Activated naive CD4-positive, alpha-beta T cell treated with anti-CD3 and anti-CD28 coated beads, Interleukin-2, amount 10 ng/mL, durations not matched to agents 7 days and 5 days (primary cell): ENCODE measurements around the gene TLR9.
A peak's percentile ranks its signal among the peaks of the same experiment; 100 is the strongest.

Source experiments
- CTCF ChIA-PET: fragments of 350-600 bp; sonication (Branson Sonifier 250); formaldehyde crosslinking; loops from one replicate; lab custom pipeline; 2021; ENCODE audit warnings: antibody characterized with exemption; lab: Charles Lee
- DNase-seq: peaks from one replicate; pipeline ENCODE4 v3.0.0-alpha.2; 2020
- H3K27ac Mint-ChIP-seq: one replicate; pipeline ENCODE4 v1.8.0; 2021; ENCODE audit warnings: mild to moderate bottlenecking, moderate library complexity, mixed read lengths
- H3K27me3 Mint-ChIP-seq: one replicate; pipeline ENCODE4 v1.8.0; 2021; ENCODE audit warnings: mild to moderate bottlenecking, mixed read lengths
- H3K36me3 Mint-ChIP-seq: one replicate; pipeline ENCODE4 v1.8.0; 2021; ENCODE audit warnings: mixed read lengths
- H3K4me1 Mint-ChIP-seq: one replicate; pipeline ENCODE4 v1.8.0; 2021; ENCODE audit warnings: mixed read lengths
- H3K4me3 Mint-ChIP-seq: one replicate; pipeline ENCODE4 v1.8.0; 2021; ENCODE audit warnings: mild to moderate bottlenecking, moderate library complexity, mixed read lengths
- H3K9me3 Mint-ChIP-seq: one replicate; pipeline ENCODE4 v1.8.0; 2021; ENCODE audit warnings: mixed read lengths

TLR9 gene

GRCh38 chr3:52256622-52257021 is 31.2 kb upstream of the TLR9 start:
- CTCF ChIA-PET, result interaction anchor here (1.2 kb wide), 1 partner anchor 16 kb away, joined by 3 read pairs; no protein-coding TSS in a partner anchor
- no peak for DNase-seq
- Mint-ChIP-seq H3K4me1 (peaks cover 97% of the 10 kb centered on the region), H3K4me3 (no peak overlapping the region), H3K9me3 (no peaks in the 10 kb centered on the region), H3K27ac (peak overlapping the region; percentile 99), H3K36me3 (peaks cover 91% of the 10 kb centered on the region), H3K27me3 (no peaks in the 10 kb centered on the region)

GRCh38 chr3:52256159-52256558 is 30.7 kb upstream of the TLR9 start:
- CTCF ChIA-PET, result interaction anchor here (1.2 kb wide), 1 partner anchor 16 kb away, joined by 3 read pairs; no protein-coding TSS in a partner anchor
- H3K9me3 Mint-ChIP-seq, result no peaks in the 10 kb centered on the region
- no peak overlapping the region for H3K4me3 Mint-ChIP-seq
- no peaks in the 10 kb centered on the region for H3K27me3 Mint-ChIP-seq
- peak overlapping the region; percentile 99 for H3K27ac Mint-ChIP-seq
- peaks cover 89% of the 10 kb centered on the region for H3K36me3 Mint-ChIP-seq
- H3K4me1 Mint-ChIP-seq, result peaks cover 97% of the 10 kb centered on the region
- DNase-seq, result no peak

GRCh38 chr3:52254608-52255007 is 29.2 kb upstream of the TLR9 start:
- H3K9me3 Mint-ChIP-seq, result no peaks in the 10 kb centered on the region
- H3K27ac Mint-ChIP-seq, result peak overlapping the region; percentile 99
- no peak overlapping the region for H3K4me3 Mint-ChIP-seq
- peaks cover 96% of the 10 kb centered on the region for H3K4me1 Mint-ChIP-seq
- peaks cover 87% of the 10 kb centered on the region for H3K36me3 Mint-ChIP-seq
- CTCF ChIA-PET, result interaction anchor here (0.9 to 3.0 kb wide), 5 partner anchors 9 to 85 kb away, joined by 3 to 15 read pairs (median 10); no protein-coding TSS in a partner anchor
- H3K27me3 Mint-ChIP-seq, result no peaks in the 10 kb centered on the region
- DNase-seq, result peak; percentile 18

- H3K9me3 Mint-ChIP-seq, result no peaks in the 10 kb centered on the region
- peak overlapping the region; percentile 73 for H3K4me3 Mint-ChIP-seq
- H3K36me3 Mint-ChIP-seq, result peaks cover 87% of the 10 kb centered on the region
- H3K27ac Mint-ChIP-seq, result peak overlapping the region; percentile 99
- H3K27me3 Mint-ChIP-seq, result no peaks in the 10 kb centered on the region
- peak; percentile 91 for DNase-seq
- H3K4me1 Mint-ChIP-seq, result peaks cover 96% of the 10 kb centered on the region
- CTCF ChIA-PET, result interaction anchor here (0.7 to 3.2 kb wide), 12 partner anchors 9 to 190 kb away, joined by 3 to 26 read pairs (median 7); partner anchors contain the start of gene WDR82
Measured at GRCh38 chr3:52253314-52254304, 28.2 kb upstream of the TLR9 start.

- DNase-seq, result peak; percentile 18
- Mint-ChIP-seq H3K36me3 (peaks cover 77% of the 10 kb centered on the region), H3K4me1 (peaks cover 91% of the 10 kb centered on the region), H3K27me3 (no peaks in the 10 kb centered on the region), H3K4me3 (no peak overlapping the region), H3K9me3 (no peaks in the 10 kb centered on the region), H3K27ac (peak overlapping the region; percentile 81)
- CTCF ChIA-PET, result interaction anchor here (2.2 kb wide), 1 partner anchor 10 kb away, joined by 8 read pairs; no protein-coding TSS in a partner anchor
Measured at GRCh38 chr3:52250122-52250521, 24.7 kb upstream of the TLR9 start.

- DNase-seq, result peak; percentile 20
- H3K36me3 Mint-ChIP-seq, result peaks cover 73% of the 10 kb centered on the region
- CTCF ChIA-PET, result interaction anchor here (2.2 kb wide), 1 partner anchor 9 kb away, joined by 8 read pairs; no protein-coding TSS in a partner anchor
- H3K4me3 Mint-ChIP-seq, result no peak overlapping the region
- no peaks in the 10 kb centered on the region for H3K9me3 Mint-ChIP-seq
- H3K4me1 Mint-ChIP-seq, result peaks cover 91% of the 10 kb centered on the region
- H3K27ac Mint-ChIP-seq, result peak overlapping the region; percentile 81
- H3K27me3 Mint-ChIP-seq, result no peaks in the 10 kb centered on the region
Measured at GRCh38 chr3:52249683-52250082, 24.2 kb upstream of the TLR9 start.

GRCh38 chr3:52248816-52249547 is 23.5 kb upstream of the TLR9 start:
- Mint-ChIP-seq H3K4me3 (peak overlapping the region; percentile 14), H3K27ac (peak overlapping the region; percentile 81), H3K4me1 (peaks cover 91% of the 10 kb centered on the region), H3K9me3 (no peaks in the 10 kb centered on the region), H3K36me3 (peaks cover 67% of the 10 kb centered on the region), H3K27me3 (no peaks in the 10 kb centered on the region)
- DNase-seq, result peak; percentile 25
- CTCF ChIA-PET, result interaction anchor here (0.9 to 2.2 kb wide), 2 partner anchors 9 to 19 kb away, joined by 3 to 8 read pairs; no protein-coding TSS in a partner anchor

GRCh38 chr3:52248165-52248541 is 22.7 kb upstream of the TLR9 start:
- CTCF ChIA-PET, result interaction anchor here (0.9 to 2.2 kb wide), 3 partner anchors 8 to 29 kb away, joined by 3 to 8 read pairs (median 5); no protein-coding TSS in a partner anchor
- no peaks in the 10 kb centered on the region for H3K9me3 Mint-ChIP-seq
- no peak for DNase-seq
- peak overlapping the region; percentile 92 for H3K27ac Mint-ChIP-seq
- peak overlapping the region; percentile 87 for H3K4me3 Mint-ChIP-seq
- peaks cover 61% of the 10 kb centered on the region for H3K36me3 Mint-ChIP-seq
- no peaks in the 10 kb centered on the region for H3K27me3 Mint-ChIP-seq
- H3K4me1 Mint-ChIP-seq, result peaks cover 91% of the 10 kb centered on the region

- H3K4me3 Mint-ChIP-seq, result peak overlapping the region; percentile 87
- DNase-seq, result peak; percentile 21
- peaks cover 89% of the 10 kb centered on the region for H3K4me1 Mint-ChIP-seq
- CTCF ChIA-PET, result interaction anchor here (2.1 kb wide), 1 partner anchor 29 kb away, joined by 5 read pairs; no protein-coding TSS in a partner anchor
- H3K27ac Mint-ChIP-seq, result peak overlapping the region; percentile 92
- no peaks in the 10 kb centered on the region for H3K27me3 Mint-ChIP-seq
- no peaks in the 10 kb centered on the region for H3K9me3 Mint-ChIP-seq
- peaks cover 57% of the 10 kb centered on the region for H3K36me3 Mint-ChIP-seq
Measured at GRCh38 chr3:52247409-52248164, 22.1 kb upstream of the TLR9 start.

- peak overlapping the region; percentile 92 for H3K27ac Mint-ChIP-seq
- peak; percentile 32 for DNase-seq
- CTCF ChIA-PET, result interaction anchor here (1.0 to 2.1 kb wide), 6 partner anchors 11 to 40 kb away, joined by 3 to 5 read pairs (median 4); partner anchors contain the start of gene GLYCTK
- peaks cover 51% of the 10 kb centered on the region for H3K36me3 Mint-ChIP-seq
- H3K4me3 Mint-ChIP-seq, result peak overlapping the region; percentile 87
- H3K9me3 Mint-ChIP-seq, result no peaks in the 10 kb centered on the region
- peaks cover 87% of the 10 kb centered on the region for H3K4me1 Mint-ChIP-seq
- H3K27me3 Mint-ChIP-seq, result no peaks in the 10 kb centered on the region
Measured at GRCh38 chr3:52246728-52247408, 21.4 kb upstream of the TLR9 start.

GRCh38 chr3:52246264-52246620 is 20.8 kb upstream of the TLR9 start:
- H3K4me3 Mint-ChIP-seq, result peak overlapping the region; percentile 87
- H3K9me3 Mint-ChIP-seq, result no peaks in the 10 kb centered on the region
- no peak for DNase-seq
- H3K4me1 Mint-ChIP-seq, result peaks cover 86% of the 10 kb centered on the region
- H3K27me3 Mint-ChIP-seq, result no peaks in the 10 kb centered on the region
- H3K27ac Mint-ChIP-seq, result peak overlapping the region; percentile 92
- CTCF ChIA-PET, result interaction anchor here (1.0 to 2.1 kb wide), 6 partner anchors 11 to 41 kb away, joined by 3 to 5 read pairs (median 4); partner anchors contain the start of gene GLYCTK
- H3K36me3 Mint-ChIP-seq, result peaks cover 47% of the 10 kb centered on the region

- H3K4me1 Mint-ChIP-seq, result peaks cover 88% of the 10 kb centered on the region
- H3K36me3 Mint-ChIP-seq, result peaks cover 49% of the 10 kb centered on the region
- peak; percentile 75 for DNase-seq
- peak within 1 kb of the TSS; percentile 92 for H3K27ac Mint-ChIP-seq
- no peaks in the 10 kb centered on the region for H3K27me3 Mint-ChIP-seq
- CTCF ChIA-PET, result interaction anchor here (1.0 to 10.0 kb wide), 8 partner anchors 11 to 94 kb away, joined by 3 to 106 read pairs (median 4); partner anchors contain the start of genes GLYCTK and WDR82
- H3K9me3 Mint-ChIP-seq, result no peaks in the 10 kb centered on the region
- H3K4me3 Mint-ChIP-seq, result peak within 1 kb of the TSS; percentile 87
Measured at GRCh38 chr3:52245322-52246263, 20.1 kb upstream of the TLR9 start, which contains the start of gene PPM1M. Gene PPM1M (plus strand): TSS chr3:52245759. CDS start chr3:52245825, 66 bp downstream.
